ENCODE results near the gene CDH13.

CDH13 gene

DNA sequence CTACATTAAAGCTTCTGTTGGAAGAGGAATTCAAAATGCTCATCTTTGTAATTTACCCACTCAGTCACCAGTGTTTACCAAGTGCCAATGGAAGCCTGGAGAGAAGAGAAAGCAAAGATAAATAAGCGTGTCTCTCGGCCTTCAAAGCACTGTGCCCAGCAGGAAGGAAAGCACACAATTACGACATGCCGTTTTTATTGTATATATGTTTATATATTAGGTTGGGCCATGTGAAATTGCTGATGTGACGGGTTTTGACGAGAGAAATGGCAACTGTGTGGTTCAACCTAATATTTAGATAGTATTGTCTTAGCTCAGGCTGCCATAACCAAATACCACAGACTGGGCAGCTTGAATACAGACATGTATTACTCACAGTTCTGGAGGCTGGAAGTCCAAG lies 1101.7 kb downstream of the CDH13 start:
- Histone ChIP-seq H3K4me3 (ENCODE audit: low read depth, low read length) (no peak overlapping the region), H3K9me3 (ENCODE audit: severe bottlenecking) (no peaks in the 10 kb centered on the region), H3K27me3 (ENCODE audit: insufficient read depth, low read depth, severe bottlenecking) (no peaks in the 10 kb centered on the region), H3K27ac (no peak overlapping the region), H3K36me3 (no peaks in the 10 kb centered on the region)
- TF ChIP-seq, protein P1, sequence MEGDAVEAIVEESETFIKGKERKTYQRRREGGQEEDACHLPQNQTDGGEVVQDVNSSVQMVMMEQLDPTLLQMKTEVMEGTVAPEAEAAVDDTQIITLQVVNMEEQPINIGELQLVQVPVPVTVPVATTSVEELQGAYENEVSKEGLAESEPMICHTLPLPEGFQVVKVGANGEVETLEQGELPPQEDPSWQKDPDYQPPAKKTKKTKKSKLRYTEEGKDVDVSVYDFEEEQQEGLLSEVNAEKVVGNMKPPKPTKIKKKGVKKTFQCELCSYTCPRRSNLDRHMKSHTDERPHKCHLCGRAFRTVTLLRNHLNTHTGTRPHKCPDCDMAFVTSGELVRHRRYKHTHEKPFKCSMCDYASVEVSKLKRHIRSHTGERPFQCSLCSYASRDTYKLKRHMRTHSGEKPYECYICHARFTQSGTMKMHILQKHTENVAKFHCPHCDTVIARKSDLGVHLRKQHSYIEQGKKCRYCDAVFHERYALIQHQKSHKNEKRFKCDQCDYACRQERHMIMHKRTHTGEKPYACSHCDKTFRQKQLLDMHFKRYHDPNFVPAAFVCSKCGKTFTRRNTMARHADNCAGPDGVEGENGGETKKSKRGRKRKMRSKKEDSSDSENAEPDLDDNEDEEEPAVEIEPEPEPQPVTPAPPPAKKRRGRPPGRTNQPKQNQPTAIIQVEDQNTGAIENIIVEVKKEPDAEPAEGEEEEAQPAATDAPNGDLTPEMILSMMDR (IDR thresholded peaks at IDR 0.05; ENCODE audit: low read depth, low read length) = no peak
- no peak for DNase-seq

GRCh38 chr16:83730812-83731211 lies 1104.0 kb downstream of the CDH13 start:
- DNase-seq = no peak
- TF ChIP-seq, protein P1 (IDR thresholded peaks at IDR 0.05; ENCODE audit: low read depth, low read length) = no peak
- Histone ChIP-seq H3K27ac (no peak overlapping the region), H3K36me3 (no peaks in the 10 kb centered on the region), H3K27me3 (ENCODE audit: insufficient read depth, low read depth, severe bottlenecking) (no peaks in the 10 kb centered on the region), H3K9me3 (ENCODE audit: severe bottlenecking) (no peaks in the 10 kb centered on the region), H3K4me3 (ENCODE audit: low read depth, low read length) (no peak overlapping the region)

DNA sequence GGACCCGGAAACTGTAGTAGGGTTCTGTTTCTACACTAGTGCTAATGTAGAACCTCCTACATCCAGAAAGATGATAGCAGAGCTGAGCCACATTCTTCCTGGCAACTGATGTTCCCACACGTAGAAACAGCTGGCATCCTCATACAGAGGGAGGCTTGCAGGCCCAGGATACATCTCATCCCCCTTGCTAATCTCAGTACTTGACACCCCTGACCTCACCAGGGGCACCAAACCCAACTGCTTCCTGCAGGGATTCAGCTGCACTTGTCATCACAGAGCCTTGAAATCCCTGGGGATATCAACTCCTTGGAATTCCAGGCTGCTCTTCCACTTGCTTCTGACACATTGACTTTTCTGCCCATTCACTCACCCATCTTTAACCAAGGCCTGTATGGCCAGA lies 1105.8 kb downstream of the CDH13 start:
- Histone ChIP-seq H3K27ac (no peak overlapping the region), H3K4me3 (ENCODE audit: low read depth, low read length) (no peak overlapping the region), H3K9me3 (ENCODE audit: severe bottlenecking) (no peaks in the 10 kb centered on the region), H3K36me3 (no peaks in the 10 kb centered on the region), H3K27me3 (ENCODE audit: insufficient read depth, low read depth, severe bottlenecking) (no peaks in the 10 kb centered on the region)
- TF ChIP-seq, protein P1 (IDR thresholded peaks at IDR 0.05; ENCODE audit: low read depth, low read length) = no peak
- DNase-seq = no peak

DNA sequence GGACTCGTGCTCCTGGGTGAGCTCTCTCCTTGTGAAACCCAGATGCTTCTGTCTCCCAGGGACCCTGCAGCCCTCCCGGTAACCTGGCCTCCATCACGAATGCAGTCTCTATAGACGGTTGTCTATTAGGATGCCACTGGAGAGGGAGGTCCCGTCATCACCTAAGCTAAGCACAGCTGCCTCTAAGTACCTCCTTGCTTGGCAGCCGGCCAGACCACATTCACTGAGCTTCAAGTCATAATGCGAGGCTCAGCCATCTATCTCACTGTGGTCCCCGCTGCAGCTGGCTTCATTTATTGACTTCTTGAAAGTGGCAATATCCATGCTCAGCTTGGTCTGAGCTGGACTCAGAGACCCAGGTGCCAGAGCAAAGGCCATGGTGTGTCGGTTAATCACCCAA lies 1106.5 kb downstream of the CDH13 start:
- no peaks in the 10 kb centered on the region for H3K36me3 ChIP-seq
- TF ChIP-seq, protein P1 (IDR thresholded peaks at IDR 0.05; ENCODE audit: low read depth, low read length) = no peak
- no peaks in the 10 kb centered on the region for H3K9me3 ChIP-seq (ENCODE audit: severe bottlenecking)
- no peak overlapping the region for H3K27ac ChIP-seq
- H3K4me3 ChIP-seq (ENCODE audit: low read depth, low read length) = no peak overlapping the region
- H3K27me3 ChIP-seq (ENCODE audit: insufficient read depth, low read depth, severe bottlenecking) = no peaks in the 10 kb centered on the region
- no peak for DNase-seq

DNA sequence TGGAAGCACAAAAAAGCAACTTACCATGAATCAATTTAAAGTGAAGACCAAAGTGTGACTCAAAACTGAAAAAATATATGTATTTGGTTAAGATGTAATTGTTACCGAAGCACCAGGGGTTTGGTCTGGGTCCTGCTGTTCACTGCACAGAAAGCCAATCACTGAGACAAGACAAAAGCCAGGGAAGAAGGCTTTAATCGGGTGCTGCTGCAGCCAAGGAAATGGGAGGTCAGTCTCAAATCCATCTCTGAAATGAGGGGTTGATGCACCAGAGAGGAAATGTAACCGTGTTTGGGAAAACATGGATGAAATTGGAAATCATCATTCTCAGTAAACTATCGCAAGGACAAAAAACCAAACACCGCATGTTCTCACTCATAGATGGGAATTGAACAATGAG lies 1107.4 kb downstream of the CDH13 start:
- Histone ChIP-seq H3K4me3 (ENCODE audit: low read depth, low read length) (no peak overlapping the region), H3K36me3 (no peaks in the 10 kb centered on the region), H3K9me3 (ENCODE audit: severe bottlenecking) (no peaks in the 10 kb centered on the region), H3K27me3 (ENCODE audit: insufficient read depth, low read depth, severe bottlenecking) (no peaks in the 10 kb centered on the region), H3K27ac (no peak overlapping the region)
- DNase-seq = no peak
- TF ChIP-seq, protein P1 (IDR thresholded peaks at IDR 0.05; ENCODE audit: low read depth, low read length) = no peak

DNA sequence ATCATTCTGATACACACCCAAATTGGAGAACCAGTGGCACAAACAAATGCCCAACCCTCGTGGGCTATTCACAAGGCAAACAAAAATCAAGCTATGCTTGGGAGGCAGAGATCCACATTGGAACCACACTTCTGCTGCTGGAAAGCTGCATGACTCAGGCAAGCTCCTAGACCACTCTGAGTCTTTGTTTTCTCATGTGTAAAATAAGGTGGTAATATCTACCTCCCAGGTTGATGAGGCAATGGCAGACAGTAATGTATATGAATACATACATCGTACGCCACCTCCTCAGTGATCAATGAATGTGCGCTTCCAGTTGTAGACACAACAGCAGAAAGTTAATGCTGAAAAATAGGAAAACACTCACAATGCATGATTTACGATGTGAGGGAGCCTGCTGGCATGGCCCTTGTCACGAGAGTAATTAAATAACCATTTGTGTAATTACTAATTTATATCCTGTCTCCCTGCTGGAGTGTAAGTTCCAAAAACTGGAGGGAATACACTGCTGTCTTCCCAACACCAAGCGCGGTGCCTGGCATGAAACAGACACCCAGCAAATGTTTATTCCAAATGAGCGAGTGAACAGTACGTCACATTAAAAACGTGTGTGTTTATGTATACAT lies 1111.1 kb downstream of the CDH13 start:
- no peak overlapping the region for H3K27ac ChIP-seq
- no peak overlapping the region for H3K4me3 ChIP-seq (ENCODE audit: low read depth, low read length)
- H3K27me3 ChIP-seq (ENCODE audit: insufficient read depth, low read depth, severe bottlenecking) = no peaks in the 10 kb centered on the region
- no peak for DNase-seq
- no peaks in the 10 kb centered on the region for H3K9me3 ChIP-seq (ENCODE audit: severe bottlenecking)
- TF ChIP-seq, protein P1 (IDR thresholded peaks at IDR 0.05; ENCODE audit: low read depth, low read length) = no peak
- H3K36me3 ChIP-seq = no peaks in the 10 kb centered on the region
